Activated T-cell treated with anti-CD3 and anti-CD28 coated beads, Interleukin-2, amount 50 U/mL, for 72 hours (primary cell): ENCODE data around the gene GREB1L. TPM values are rescaled to one million over a fixed set of nuclear protein-coding genes. Genes with fewer than 3 reads are reported as not detected.

Source experiments
- ATAC-seq, 2 donors: fragments of 150-1000 bp; cut with Tn5 transposase; replicated peaks in 1 of 2; 2 replicates each; pipeline ENCODE4 v1.10.0; 2021; ENCODE audit warnings: moderate library complexity in 2 of 2, mild to moderate bottlenecking in 1 of 2
- DNase-seq, 2 donors: peaks; one replicate each; pipeline ENCODE4 v3.0.0; 2021 to 2022; ENCODE audit warnings: mixed read lengths in 1 of 2
- H3K27ac Mint-ChIP-seq: one replicate; pipeline ENCODE4 v1.8.0; 2022; ENCODE audit warnings: mild to moderate bottlenecking, moderate library complexity, mixed read lengths
- H3K27me3 Mint-ChIP-seq: one replicate; pipeline ENCODE4 v1.8.0; 2022; ENCODE audit warnings: low read depth, mixed read lengths
- H3K36me3 Mint-ChIP-seq, 2 donors: one replicate each; pipeline ENCODE4 v1.8.0; 2022; ENCODE audit warnings: mixed read lengths in 2 of 2, mild to moderate bottlenecking in 1 of 2; ENCODE audit not compliant: insufficient read depth in 2 of 2
- H3K4me1 Mint-ChIP-seq: one replicate; pipeline ENCODE4 v1.8.0; 2022; ENCODE audit warnings: low read depth, mixed read lengths
- H3K4me3 Mint-ChIP-seq, 2 donors: one replicate each; pipeline ENCODE4 v1.8.0; 2022; ENCODE audit warnings: mild to moderate bottlenecking in 2 of 2, mixed read lengths in 2 of 2, moderate library complexity in 2 of 2
- H3K9me3 Mint-ChIP-seq, 2 donors: one replicate each; pipeline ENCODE4 v1.8.0; 2022; ENCODE audit warnings: mixed read lengths in 2 of 2
- total RNA-seq, 2 donors: library from RNA; stranded (reverse); gene quantifications; one replicate each; pipeline ENCODE4 v1.2.3, GENCODE V29; 2022

GREB1L gene
- total RNA-seq, 2 donors from 2014 or later, result not detected

- no peak for ATAC-seq
- Mint-ChIP-seq H3K27ac (no peak overlapping the region), H3K9me3 (no peaks in the 10 kb centered on the region), H3K27me3 (no peaks in the 10 kb centered on the region), H3K4me1 (no peaks in the 10 kb centered on the region), H3K4me3 (no peak overlapping the region), H3K36me3 (no peaks in the 10 kb centered on the region)
- DNase-seq, result no peak
These were observed 79.7 kb downstream of the GREB1L start for GRCh38 chr18:21321711-21322110.

GRCh38 chr18:21327101-21327500 lies 85.1 kb downstream of the GREB1L start:
- H3K4me3 Mint-ChIP-seq, result no peak overlapping the region
- ATAC-seq, result no peak
- no peak for DNase-seq
- H3K27me3 Mint-ChIP-seq, result no peaks in the 10 kb centered on the region
- H3K27ac Mint-ChIP-seq, result no peak overlapping the region
- H3K9me3 Mint-ChIP-seq, result no peaks in the 10 kb centered on the region
- no peaks in the 10 kb centered on the region for H3K4me1 Mint-ChIP-seq
- no peaks in the 10 kb centered on the region for H3K36me3 Mint-ChIP-seq

DNA sequence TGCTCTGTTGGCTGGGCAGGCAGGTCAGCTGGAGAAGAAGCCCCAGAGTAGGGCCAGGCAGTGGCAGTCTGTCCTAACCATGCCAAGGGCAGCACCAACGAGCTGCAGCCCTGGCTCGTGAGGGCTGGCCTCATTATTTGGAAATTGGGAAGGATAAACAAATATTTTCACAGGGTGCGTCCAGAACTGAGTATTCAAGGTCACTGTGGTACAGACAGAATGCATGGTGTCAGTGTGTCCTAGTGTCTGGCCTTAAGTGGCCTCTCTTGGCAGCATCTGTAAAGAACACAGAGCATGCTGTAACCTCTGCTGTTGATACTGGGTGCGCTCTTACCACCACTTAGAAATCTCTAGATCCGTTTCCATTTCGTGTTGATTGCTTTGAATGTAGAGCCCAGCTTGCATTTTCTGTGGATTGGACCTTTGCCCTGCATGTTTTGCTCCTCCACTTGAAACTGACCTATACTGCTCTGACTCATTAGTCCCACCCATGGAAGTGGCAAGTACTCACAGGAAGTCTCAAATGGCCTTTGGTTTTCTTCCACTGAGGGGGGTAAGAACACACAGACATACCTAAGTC lies 88.2 kb downstream of the GREB1L start:
- Mint-ChIP-seq H3K4me3 (no peak overlapping the region), H3K27me3 (no peaks in the 10 kb centered on the region), H3K4me1 (no peaks in the 10 kb centered on the region), H3K9me3 (no peaks in the 10 kb centered on the region), H3K36me3 (no peaks in the 10 kb centered on the region), H3K27ac (no peak overlapping the region)
- DNase-seq, result no peak
- ATAC-seq, result no peak

DNA sequence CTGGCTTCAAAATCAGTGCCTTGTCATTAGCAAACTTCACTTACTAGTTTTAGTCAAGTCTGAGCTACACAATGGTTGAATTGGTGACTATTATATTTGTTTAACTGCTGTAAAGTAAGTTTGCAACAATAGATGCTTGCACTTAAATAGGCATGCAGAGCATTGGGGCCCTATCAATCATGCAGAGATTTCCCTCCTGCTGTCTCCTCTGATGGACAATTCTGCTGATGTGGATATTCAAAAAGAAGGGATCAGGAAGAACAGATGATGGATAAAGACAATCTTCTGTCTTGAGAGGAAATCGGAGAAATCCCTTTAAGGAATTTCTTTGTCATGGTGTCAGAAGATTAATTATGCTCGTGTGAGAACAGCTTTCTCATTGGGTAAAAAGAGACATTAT lies 89.0 kb downstream of the GREB1L start:
- no peak for ATAC-seq
- Mint-ChIP-seq H3K36me3 (no peaks in the 10 kb centered on the region), H3K4me3 (no peak overlapping the region), H3K27me3 (no peaks in the 10 kb centered on the region), H3K27ac (no peak overlapping the region), H3K4me1 (no peaks in the 10 kb centered on the region), H3K9me3 (no peaks in the 10 kb centered on the region)
- DNase-seq, result no peak

- H3K27ac Mint-ChIP-seq, result no peak overlapping the region
- ATAC-seq, result no peak
- no peak overlapping the region for H3K4me3 Mint-ChIP-seq
- no peaks in the 10 kb centered on the region for H3K36me3 Mint-ChIP-seq
- H3K4me1 Mint-ChIP-seq, result no peaks in the 10 kb centered on the region
- H3K9me3 Mint-ChIP-seq, result no peaks in the 10 kb centered on the region
- no peak for DNase-seq
- H3K27me3 Mint-ChIP-seq, result no peaks in the 10 kb centered on the region
These were observed 94.0 kb downstream of the GREB1L start for GRCh38 chr18:21335927-21336488.

DNA sequence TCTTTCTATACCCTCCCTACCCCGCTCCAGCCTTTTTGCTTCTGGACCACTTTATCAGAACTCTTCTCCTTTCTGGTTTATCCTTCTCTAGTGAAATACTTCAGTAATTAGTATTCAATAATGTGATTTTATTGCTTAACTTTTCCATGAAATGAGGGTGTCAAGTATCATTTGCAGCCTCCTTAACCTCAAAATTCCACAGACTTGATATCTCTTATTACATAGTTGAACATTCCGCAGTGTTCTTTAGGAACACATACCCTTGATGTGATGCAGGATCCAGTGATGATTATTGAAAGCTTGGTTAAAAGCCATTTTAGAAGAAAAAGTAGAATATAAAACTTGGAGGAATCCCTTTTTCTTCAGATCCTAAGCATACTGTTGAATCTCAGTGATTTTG lies 94.8 kb downstream of the GREB1L start:
- Mint-ChIP-seq H3K27me3 (no peaks in the 10 kb centered on the region), H3K9me3 (no peaks in the 10 kb centered on the region), H3K27ac (no peak overlapping the region), H3K36me3 (no peaks in the 10 kb centered on the region), H3K4me3 (no peak overlapping the region), H3K4me1 (no peaks in the 10 kb centered on the region)
- ATAC-seq, result no peak
- no peak for DNase-seq

- H3K9me3 Mint-ChIP-seq, result peaks cover 0 to under 1% of the 10 kb centered on the region in 2 donors
- H3K4me3 Mint-ChIP-seq, result no peak overlapping the region
- no peak overlapping the region for H3K27ac Mint-ChIP-seq
- DNase-seq, result no peak
- H3K36me3 Mint-ChIP-seq, result no peaks in the 10 kb centered on the region
- ATAC-seq, result no peak
- no peaks in the 10 kb centered on the region for H3K4me1 Mint-ChIP-seq
- H3K27me3 Mint-ChIP-seq, result peaks cover 8% of the 10 kb centered on the region
These were observed 99.1 kb downstream of the GREB1L start for GRCh38 chr18:21341141-21341540.

DNA sequence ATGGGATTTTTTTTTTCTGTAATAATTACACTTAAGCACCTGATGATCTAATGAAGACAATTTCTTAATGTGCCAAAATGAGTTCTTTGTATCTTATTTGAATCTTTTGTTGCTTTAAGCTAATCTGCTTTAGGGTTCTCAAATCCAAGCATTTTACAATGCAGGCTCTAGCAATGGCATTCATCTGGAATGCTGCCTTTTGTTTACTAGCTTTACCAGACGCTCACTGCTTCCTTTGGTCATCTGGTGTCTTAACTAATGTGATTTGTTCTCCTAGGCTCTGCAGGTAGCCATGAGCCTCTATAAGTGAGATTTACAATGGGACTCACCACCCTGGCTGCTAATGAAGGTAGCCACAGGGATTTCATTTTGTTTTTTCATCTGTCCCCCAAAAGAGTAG lies 100.3 kb downstream of the GREB1L start:
- peaks cover 14% of the 10 kb centered on the region for H3K27me3 Mint-ChIP-seq

DNA sequence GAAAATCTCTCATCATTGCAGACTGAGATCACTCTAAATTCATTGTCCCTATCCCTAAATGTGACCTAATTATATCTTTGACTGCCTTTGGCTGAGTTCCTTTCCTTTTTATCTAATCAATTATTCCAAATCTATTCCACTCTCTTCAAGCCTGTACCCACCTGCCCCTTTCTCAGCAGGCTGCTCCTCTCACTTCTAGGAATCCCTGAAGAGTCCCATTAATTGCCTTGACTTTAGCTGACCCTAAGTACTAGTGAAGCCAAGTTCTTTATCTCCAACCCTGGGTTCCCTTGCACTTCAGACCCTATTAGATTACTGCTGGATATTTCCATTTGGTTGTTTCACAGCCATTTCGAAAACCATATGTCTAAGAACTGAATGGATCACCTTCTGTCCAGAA lies 102.8 kb downstream of the GREB1L start:
- DNase-seq, result no peak
- no peaks in the 10 kb centered on the region for H3K36me3 Mint-ChIP-seq
- H3K27ac Mint-ChIP-seq, result no peak overlapping the region
- no peaks in the 10 kb centered on the region for H3K4me1 Mint-ChIP-seq
- H3K9me3 Mint-ChIP-seq, result peaks cover 2 to 3% of the 10 kb centered on the region in 2 donors
- peaks cover 14% of the 10 kb centered on the region for H3K27me3 Mint-ChIP-seq
- H3K4me3 Mint-ChIP-seq, result no peak overlapping the region
- ATAC-seq, result no peak

More for the DNA sequence above, 100.3 kb downstream of the GREB1L start:
- Mint-ChIP-seq H3K36me3 (no peaks in the 10 kb centered on the region), H3K4me1 (no peaks in the 10 kb centered on the region), H3K27ac (no peak overlapping the region), H3K4me3 (no peak overlapping the region), H3K9me3 (peaks cover 0 to 3% of the 10 kb centered on the region in 2 donors)
- DNase-seq (no peak), ATAC-seq (no peak)

GRCh38 chr18:21345840-21346239 lies 103.8 kb downstream of the GREB1L start:
- no peak overlapping the region for H3K4me3 Mint-ChIP-seq
- no peaks in the 10 kb centered on the region for H3K4me1 Mint-ChIP-seq

DNA sequence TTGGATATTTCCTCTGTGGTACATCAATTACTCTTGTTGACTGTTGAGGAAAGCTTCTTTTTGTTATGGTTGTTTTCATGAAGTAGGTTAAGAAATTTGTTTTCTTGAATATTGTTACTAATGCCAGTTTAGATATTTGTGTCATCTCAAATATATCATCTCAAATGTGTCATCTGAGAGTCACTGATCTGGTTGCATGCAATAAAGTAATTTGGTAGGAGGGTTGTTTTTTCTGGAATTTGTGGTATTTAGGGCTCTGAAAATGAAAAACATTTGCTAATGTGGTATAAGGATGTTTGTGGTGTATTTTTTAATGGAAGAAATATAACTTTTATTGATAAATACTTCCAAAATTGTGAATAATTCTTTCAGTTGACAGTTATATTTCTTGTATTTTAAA lies 117.7 kb downstream of the GREB1L start:
- DNase-seq (no peak), ATAC-seq (no peak)
- H3K36me3 Mint-ChIP-seq, result no peaks in the 10 kb centered on the region
- H3K27ac Mint-ChIP-seq, result no peak overlapping the region
- H3K9me3 Mint-ChIP-seq, result no peaks in the 10 kb centered on the region
- no peak overlapping the region for H3K4me3 Mint-ChIP-seq
- H3K4me1 Mint-ChIP-seq, result no peaks in the 10 kb centered on the region
- peaks cover 12% of the 10 kb centered on the region for H3K27me3 Mint-ChIP-seq

More at GRCh38 chr18:21345840-21346239, 103.8 kb downstream of the GREB1L start:
- no peak for DNase-seq
- H3K27ac Mint-ChIP-seq, result no peak overlapping the region
- ATAC-seq, result no peak
- H3K27me3 Mint-ChIP-seq, result peaks cover 14% of the 10 kb centered on the region
- no peaks in the 10 kb centered on the region for H3K36me3 Mint-ChIP-seq
- peaks cover 2 to 3% of the 10 kb centered on the region in 2 donors for H3K9me3 Mint-ChIP-seq

DNA sequence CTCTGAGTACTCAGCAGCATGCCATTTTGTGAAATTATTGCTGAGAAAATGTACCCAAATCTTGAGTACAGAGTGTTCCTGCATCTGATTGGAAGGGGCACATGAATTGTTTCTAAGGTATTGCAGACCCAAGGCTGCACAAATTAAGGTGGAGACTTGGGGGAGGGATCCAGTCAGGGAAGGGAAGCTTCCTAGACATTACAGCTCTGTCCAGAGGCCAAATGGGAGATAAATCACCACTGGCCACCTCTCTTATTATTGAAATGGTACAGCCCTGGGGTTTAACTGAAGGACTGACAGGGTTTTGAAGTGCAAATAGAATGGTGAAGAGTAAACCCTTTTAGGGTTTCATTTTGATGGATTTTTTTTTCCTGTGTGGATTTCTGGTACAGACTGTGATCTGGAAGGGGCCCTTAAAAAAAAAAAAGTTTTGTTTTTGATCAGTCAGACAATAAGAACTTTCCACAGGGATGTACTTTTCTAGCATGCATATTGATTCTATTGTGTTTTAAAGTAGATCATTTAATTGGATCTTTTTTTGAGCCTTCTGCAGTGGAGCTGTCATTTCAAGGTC lies 119.4 kb downstream of the GREB1L start:
- H3K27ac Mint-ChIP-seq, result no peak overlapping the region
- ATAC-seq (no peak), DNase-seq (no peak)
- H3K9me3 Mint-ChIP-seq, result no peaks in the 10 kb centered on the region
- H3K27me3 Mint-ChIP-seq, result peaks cover 12% of the 10 kb centered on the region
- H3K36me3 Mint-ChIP-seq, result no peaks in the 10 kb centered on the region
- no peaks in the 10 kb centered on the region for H3K4me1 Mint-ChIP-seq
- no peak overlapping the region for H3K4me3 Mint-ChIP-seq

GRCh38 chr18:21362831-21363230 lies 120.8 kb downstream of the GREB1L start:
- peaks cover 12% of the 10 kb centered on the region for H3K27me3 Mint-ChIP-seq
- no peaks in the 10 kb centered on the region for H3K4me1 Mint-ChIP-seq
- no peak overlapping the region for H3K4me3 Mint-ChIP-seq
- no peak for ATAC-seq
- H3K36me3 Mint-ChIP-seq, result no peaks in the 10 kb centered on the region
- DNase-seq, result no peak
- no peaks in the 10 kb centered on the region for H3K9me3 Mint-ChIP-seq
- H3K27ac Mint-ChIP-seq, result no peak overlapping the region

DNA sequence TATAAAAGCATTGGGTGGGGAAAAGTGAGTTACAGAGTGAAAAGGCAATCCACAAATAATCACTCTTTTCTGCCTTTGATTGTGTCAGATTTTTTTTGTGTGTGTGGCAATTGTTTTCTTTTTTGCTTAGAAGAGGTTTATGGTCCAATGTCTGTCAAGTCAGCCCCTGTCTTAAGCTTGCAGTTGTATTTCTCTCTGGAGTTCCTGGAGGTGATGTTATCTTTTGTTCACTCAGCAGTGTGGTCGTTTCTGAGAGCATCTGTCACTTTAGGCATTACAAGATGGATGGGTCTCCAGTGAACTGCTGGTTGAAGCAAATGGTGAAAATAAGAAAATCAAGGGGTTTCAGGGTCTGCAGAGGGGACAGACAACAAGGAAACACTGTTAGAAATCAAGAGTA lies 121.3 kb downstream of the GREB1L start:
- no peaks in the 10 kb centered on the region for H3K36me3 Mint-ChIP-seq
- no peak overlapping the region for H3K4me3 Mint-ChIP-seq
- H3K27ac Mint-ChIP-seq, result no peak overlapping the region
- DNase-seq, result no peak
- no peaks in the 10 kb centered on the region for H3K4me1 Mint-ChIP-seq
- no peak for ATAC-seq
- H3K9me3 Mint-ChIP-seq, result no peaks in the 10 kb centered on the region
- H3K27me3 Mint-ChIP-seq, result peaks cover 12% of the 10 kb centered on the region
